Left ventricle myocardium inferior (tissue), 1 donor: ENCODE measurements around the gene TRUB2. TPM values are rescaled to one million over a fixed set of nuclear protein-coding genes. Genes with fewer than 3 reads are reported as not detected.
A peak's percentile ranks its signal among the peaks of the same experiment; 100 is the strongest.
"Not testable (repeated sequence)": the region's sequence is repeated elsewhere in the genome, so short reads cannot be mapped to it uniquely, and the experiment has no call there.

ENCODE experiments used
- DNase-seq: peaks from one replicate; pipeline ENCODE4 v3.0.0-alpha.2; 2020
- H3K27ac ChIP-seq: fragments of 200-600 bp; replicated peaks from 2 replicates; pipeline ENCODE4 v1.8.0; 2021
- H3K27me3 ChIP-seq: fragments of 200-600 bp; 2 replicates; pipeline ENCODE4 v1.8.0; 2021; ENCODE audit warnings: low read depth
- H3K36me3 ChIP-seq: fragments of 200-600 bp; 2 replicates; pipeline ENCODE4 v1.8.0; 2021
- H3K4me1 ChIP-seq: fragments of 200-600 bp; 2 replicates; pipeline ENCODE4 v1.8.0; 2021
- H3K4me3 ChIP-seq: fragments of 200-600 bp; 2 replicates; pipeline ENCODE4 v1.8.0; 2021; ENCODE audit warnings: mild to moderate bottlenecking, moderate library complexity
- H3K9me3 ChIP-seq: fragments of 200-600 bp; replicated peaks from 2 replicates; pipeline ENCODE4 v1.8.0; 2021
- intact Hi-C: fragments of 100-400 bp; cut with micrococcal nuclease; formaldehyde crosslinking; loops from one replicate; pipeline ENCODE4 v1.11.0; 2022
- total RNA-seq: library from RNA; stranded (reverse); fragmentation: NEBNext Ultra II Directional; extraction: Animal tissue kit (Norgen Biotek cat#: 25700); gene quantifications from one replicate; pipeline ENCODE4 v1.2.1, GENCODE V29; 2021
- TF ChIP-seq, protein P1 (sequence below): fragments of 200-600 bp; IDR thresholded peaks from 2 replicates; pipeline ENCODE4 v1.8.0; 2021; ENCODE audit warnings: antibody characterized with exemption, mild to moderate bottlenecking, borderline replicate concordance
- donor health status: DM: no; HTN: yes; CAD: no; lungs with severe emphysema.

Gene TRUB2
- total RNA-seq, 1 donor from 2014 or later: 43.7 TPM

DNA sequence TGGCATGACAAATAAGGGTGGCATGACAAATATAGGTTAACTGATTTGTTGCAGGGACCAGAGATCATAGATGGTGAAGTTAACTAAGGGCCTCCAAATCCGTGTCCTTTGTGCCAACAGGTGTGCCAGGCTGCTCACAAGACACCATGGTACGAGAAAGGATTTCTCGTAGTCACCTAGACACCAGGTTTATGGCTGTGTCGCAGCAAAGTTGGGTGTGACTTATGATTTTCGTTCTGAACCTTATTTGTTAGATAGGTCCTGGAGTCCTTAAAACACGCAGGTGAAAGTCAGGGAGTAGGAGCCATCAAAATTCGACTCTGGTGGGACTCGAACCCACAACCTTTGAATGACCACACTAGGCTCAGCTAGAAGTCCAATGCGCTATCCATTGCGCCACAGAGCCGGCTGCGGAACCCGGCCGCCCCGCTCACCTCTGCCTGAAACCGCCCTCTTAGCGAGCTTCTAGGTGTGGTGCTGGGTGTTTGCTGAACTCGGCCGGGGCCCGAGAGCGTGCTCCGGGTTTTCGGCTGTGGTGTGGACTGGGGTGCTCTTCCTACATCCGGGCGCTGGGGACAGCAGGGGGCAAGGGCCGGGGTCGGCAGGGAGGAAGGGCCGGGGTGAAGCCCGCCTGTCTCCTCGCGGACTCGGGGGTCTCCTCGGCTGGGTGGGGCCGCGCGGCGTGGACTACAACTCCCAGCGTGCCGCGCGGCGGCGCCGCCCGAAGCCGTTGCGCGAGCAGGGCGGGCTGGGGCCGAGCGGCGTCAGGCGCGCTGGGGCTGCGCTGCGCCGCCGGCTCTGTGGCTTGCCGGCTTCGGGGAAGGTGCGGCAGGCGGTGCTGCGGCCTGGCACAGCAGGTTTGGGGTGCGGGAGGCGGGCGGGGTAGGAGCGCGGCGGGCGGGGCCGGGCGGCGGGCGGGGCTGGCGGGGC, 17.8 kb upstream of the TRUB2 start, which contains the start of gene SLC27A4:
Gene SLC27A4 (plus strand): TSS at position 767 of the 930 bp plus-strand sequence. CDS start 2,606 bp downstream, outside the sequence.
- Histone ChIP-seq H3K9me3 (no peaks in the 10 kb centered on the region), H3K27me3 (no peaks in the 10 kb centered on the region), H3K4me1 (peaks cover 21% of the 10 kb centered on the region), H3K27ac (peak within 1 kb of the TSS; percentile 83), H3K4me3 (peak within 1 kb of the TSS; percentile 91), H3K36me3 (peaks cover 24% of the 10 kb centered on the region)
- TF ChIP-seq, protein P1, sequence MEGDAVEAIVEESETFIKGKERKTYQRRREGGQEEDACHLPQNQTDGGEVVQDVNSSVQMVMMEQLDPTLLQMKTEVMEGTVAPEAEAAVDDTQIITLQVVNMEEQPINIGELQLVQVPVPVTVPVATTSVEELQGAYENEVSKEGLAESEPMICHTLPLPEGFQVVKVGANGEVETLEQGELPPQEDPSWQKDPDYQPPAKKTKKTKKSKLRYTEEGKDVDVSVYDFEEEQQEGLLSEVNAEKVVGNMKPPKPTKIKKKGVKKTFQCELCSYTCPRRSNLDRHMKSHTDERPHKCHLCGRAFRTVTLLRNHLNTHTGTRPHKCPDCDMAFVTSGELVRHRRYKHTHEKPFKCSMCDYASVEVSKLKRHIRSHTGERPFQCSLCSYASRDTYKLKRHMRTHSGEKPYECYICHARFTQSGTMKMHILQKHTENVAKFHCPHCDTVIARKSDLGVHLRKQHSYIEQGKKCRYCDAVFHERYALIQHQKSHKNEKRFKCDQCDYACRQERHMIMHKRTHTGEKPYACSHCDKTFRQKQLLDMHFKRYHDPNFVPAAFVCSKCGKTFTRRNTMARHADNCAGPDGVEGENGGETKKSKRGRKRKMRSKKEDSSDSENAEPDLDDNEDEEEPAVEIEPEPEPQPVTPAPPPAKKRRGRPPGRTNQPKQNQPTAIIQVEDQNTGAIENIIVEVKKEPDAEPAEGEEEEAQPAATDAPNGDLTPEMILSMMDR: no peak
- intact Hi-C loops: no loop called here
- peak; percentile 68 for DNase-seq

GRCh38 chr9:128338852-128339614, 16.8 kb upstream of the TRUB2 start:
- DNase-seq, H3K9me3 ChIP-seq, intact Hi-C loops, H3K4me3 ChIP-seq, H3K27ac ChIP-seq, H3K27me3 ChIP-seq: not testable (repeated sequence)
- peaks cover 21% of the 10 kb centered on the region for H3K4me1 ChIP-seq
- H3K36me3 ChIP-seq: peaks cover 14% of the 10 kb centered on the region

DNA sequence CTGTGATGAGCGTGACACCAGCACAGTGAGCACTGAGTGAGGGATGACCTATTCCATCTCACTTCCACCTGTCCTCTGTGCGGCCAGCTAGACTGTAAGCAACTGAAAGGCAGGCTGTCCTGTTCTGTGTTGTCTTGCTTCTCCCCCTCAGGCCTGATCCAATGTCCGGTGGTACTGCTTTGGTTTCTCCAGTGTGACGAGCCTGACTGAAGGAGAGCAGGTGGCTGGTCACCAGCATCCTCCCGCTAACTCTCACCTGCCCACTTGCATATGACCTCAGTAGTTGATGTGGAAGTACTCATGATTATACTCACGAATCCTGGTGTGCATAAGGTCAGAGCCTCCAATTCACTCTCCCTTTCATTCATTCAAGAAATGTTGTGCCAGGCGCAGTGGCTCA, 15.7 kb upstream of the TRUB2 start:
- Histone ChIP-seq H3K9me3 (no peaks in the 10 kb centered on the region), H3K4me1 (peaks cover 21% of the 10 kb centered on the region), H3K36me3 (peaks cover 4% of the 10 kb centered on the region), H3K4me3 (no peak overlapping the region), H3K27me3 (no peaks in the 10 kb centered on the region), H3K27ac (no peak overlapping the region)
- intact Hi-C loops: no loop called here
- TF ChIP-seq, protein P1: no peak
- DNase-seq: no peak

- no peaks in the 10 kb centered on the region for H3K27me3 ChIP-seq
- H3K4me3 ChIP-seq: no peak overlapping the region
- TF ChIP-seq, protein P1: no peak
- peaks cover 16% of the 10 kb centered on the region for H3K36me3 ChIP-seq
- H3K27ac ChIP-seq: no peak overlapping the region
- DNase-seq: no peak
- H3K4me1 ChIP-seq: peaks cover 11% of the 10 kb centered on the region
- intact Hi-C loops: no loop called here
- H3K9me3 ChIP-seq: no peaks in the 10 kb centered on the region
Measured at GRCh38 chr9:128335914-128336313, 13.7 kb upstream of the TRUB2 start.

DNA sequence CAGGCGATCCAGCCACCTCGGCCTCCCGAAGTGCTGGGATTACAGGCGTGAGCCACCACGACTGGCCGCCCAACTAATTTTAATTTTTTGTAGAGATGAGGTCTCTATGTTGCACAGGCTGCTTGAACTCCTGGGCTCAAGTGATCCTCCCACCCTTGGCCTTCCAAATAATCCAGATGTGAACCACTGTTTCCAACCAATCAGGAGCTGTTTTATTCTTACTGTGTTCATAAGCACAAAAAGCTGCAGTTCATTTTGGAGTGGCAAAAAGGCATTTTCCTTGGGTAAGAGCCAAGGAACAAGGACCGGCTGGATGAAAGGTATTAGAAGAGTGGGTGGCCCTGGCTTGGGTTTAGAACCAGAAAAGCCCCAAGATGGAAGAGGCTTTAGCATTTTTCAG, 12.9 kb upstream of the TRUB2 start:
- H3K27me3 ChIP-seq: no peaks in the 10 kb centered on the region
- H3K4me3 ChIP-seq: no peak overlapping the region
- H3K27ac ChIP-seq: no peak overlapping the region
- peaks cover 6% of the 10 kb centered on the region for H3K4me1 ChIP-seq
- H3K36me3 ChIP-seq: peaks cover 17% of the 10 kb centered on the region
- TF ChIP-seq, protein P1: no peak
- no peak for DNase-seq
- intact Hi-C loops: no loop called here
- no peaks in the 10 kb centered on the region for H3K9me3 ChIP-seq
